DND-41 (cell line): ENCODE results near the gene ANKRD11.

Experiments used
- CTCF ChIP-seq: IDR thresholded peaks from 2 replicates; pipeline ENCODE4 v1.5.1; 2012; ENCODE audit warnings: borderline replicate concordance, low read length, moderate library complexity, mild to moderate bottlenecking; ENCODE audit not compliant: poor library complexity, severe bottlenecking; ENCODE audit errors: extremely low read depth
- EZH2 ChIP-seq: IDR thresholded peaks from 3 replicates; pipeline ENCODE4 v1.6.1; 2012; ENCODE audit warnings: borderline replicate concordance, low read depth, mild to moderate bottlenecking, moderate library complexity, low read length, inconsistent platforms; ENCODE audit not compliant: severe bottlenecking

GRCh38 chr16:89253548-89254287 lies 236.6 kb downstream of the ANKRD11 start:
- TF ChIP-seq CTCF, result no peak
- TF ChIP-seq EZH2, result no peak
